ENCODE data around the gene COL24A1.

Gene COL24A1

DNA sequence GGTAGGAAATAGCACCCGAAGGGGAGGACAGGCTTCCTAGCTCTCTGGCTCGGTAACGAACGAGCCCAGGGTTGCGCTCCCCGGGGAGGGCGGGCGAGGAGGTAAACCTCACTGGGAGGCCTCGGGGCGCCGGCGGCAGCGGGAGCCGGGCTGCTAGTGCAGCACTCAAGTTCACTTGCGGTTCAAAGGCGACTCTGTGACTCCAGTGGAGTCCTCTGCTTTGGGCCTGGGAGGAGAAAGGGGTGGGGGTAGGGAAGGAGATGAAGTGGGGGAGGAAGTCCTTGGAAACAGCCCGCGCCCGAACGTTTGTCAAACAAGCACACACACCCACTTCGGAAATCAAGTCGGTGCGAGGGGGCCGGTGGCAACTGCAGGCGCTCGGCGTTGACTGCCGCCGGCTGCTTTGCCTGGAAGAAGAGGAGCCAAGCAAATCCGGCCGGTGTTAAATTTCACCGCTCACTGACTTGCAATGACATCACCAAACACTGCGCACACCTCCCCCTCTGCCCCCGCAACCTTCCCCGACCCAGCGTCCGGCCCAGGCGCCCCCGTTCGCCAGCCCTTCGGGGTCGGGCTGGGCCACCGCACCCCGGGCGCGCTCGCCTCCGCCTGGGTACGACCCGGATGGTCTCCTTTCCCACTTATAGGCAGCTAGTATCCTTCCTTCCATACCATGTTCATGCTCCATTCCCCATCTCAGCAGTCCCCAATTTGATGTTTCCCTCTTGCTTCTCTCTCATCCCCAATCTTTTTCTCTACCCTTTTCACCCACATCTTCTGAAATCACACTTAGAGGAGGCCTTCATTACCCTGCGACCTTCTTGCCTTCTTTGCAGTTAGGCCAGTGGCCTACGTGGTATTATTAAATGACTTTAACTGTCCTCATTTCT lies at the start of gene COL24A1:
Gene COL24A1, minus strand, starts transcription at position 207 of the 890 bp plus-strand sequence. CDS start 376 bp downstream, outside the sequence.
- Histone ChIP-seq H4K20me1 (no peaks in the 10 kb centered on the region), H3K36me3 (no peaks in the 10 kb centered on the region), H3K4me2 (peak within 1 kb of the TSS; percentile 73 to 93 (median 86)), H3K27me3 (peaks cover 35 to 48% (median 38%) of the 10 kb centered on the region in 11 experiments), H3K4me3 (peak within 1 kb of the TSS; percentile 44 to 64 (median 54)), H3K9ac (peak within 1 kb of the TSS in 7 of 11 experiments; percentile 8 to 72 (median 45); a peak in 8 of 22 replicates), H3K27ac (no peak within 1 kb of the TSS), H3K9me3 (replicated peaks in 1 of 11) (peaks cover 8 to 18% (median 14%) of the 10 kb centered on the region in 11 experiments; a peak in 19 of 22 replicates), H3K4me1 (peaks cover 9 to 20% (median 14%) of the 10 kb centered on the region in 10 experiments; a peak in 19 of 20 replicates)
- no peak for TF ChIP-seq Cebpa-rat (IDR thresholded peaks at IDR 0.05)

DNA sequence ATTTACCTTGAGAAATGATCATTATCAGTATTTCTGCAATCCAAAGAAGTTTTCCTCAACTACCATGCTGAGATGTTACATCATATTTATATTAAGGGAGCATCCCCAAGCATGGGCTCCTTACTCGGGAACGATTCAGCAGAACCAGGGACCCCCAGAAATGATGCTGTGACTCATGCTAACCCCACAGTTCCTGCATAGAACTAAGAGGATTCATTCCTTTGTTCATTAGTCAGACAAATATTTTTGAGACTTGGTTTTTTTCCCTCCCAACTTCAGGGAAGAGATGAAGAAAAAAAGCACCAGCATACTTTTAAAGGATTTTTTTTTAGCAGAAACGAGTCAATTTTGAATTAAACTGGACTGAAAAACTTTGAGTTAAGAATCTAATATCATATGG lies 49.2 kb upstream of the COL24A1 start:
- Histone ChIP-seq H4K20me1 (no peaks in the 10 kb centered on the region), H3K9ac (no peak overlapping the region), H3K27ac (no peak overlapping the region), H3K9me3 (replicated peaks in 1 of 11) (no peaks in the 10 kb centered on the region), H3K4me1 (no peaks in the 10 kb centered on the region), H3K4me2 (no peak overlapping the region), H3K27me3 (no peaks in the 10 kb centered on the region), H3K4me3 (no peak overlapping the region), H3K36me3 (no peaks in the 10 kb centered on the region)
- no peak for TF ChIP-seq Cebpa-rat (IDR thresholded peaks at IDR 0.05)

DNA sequence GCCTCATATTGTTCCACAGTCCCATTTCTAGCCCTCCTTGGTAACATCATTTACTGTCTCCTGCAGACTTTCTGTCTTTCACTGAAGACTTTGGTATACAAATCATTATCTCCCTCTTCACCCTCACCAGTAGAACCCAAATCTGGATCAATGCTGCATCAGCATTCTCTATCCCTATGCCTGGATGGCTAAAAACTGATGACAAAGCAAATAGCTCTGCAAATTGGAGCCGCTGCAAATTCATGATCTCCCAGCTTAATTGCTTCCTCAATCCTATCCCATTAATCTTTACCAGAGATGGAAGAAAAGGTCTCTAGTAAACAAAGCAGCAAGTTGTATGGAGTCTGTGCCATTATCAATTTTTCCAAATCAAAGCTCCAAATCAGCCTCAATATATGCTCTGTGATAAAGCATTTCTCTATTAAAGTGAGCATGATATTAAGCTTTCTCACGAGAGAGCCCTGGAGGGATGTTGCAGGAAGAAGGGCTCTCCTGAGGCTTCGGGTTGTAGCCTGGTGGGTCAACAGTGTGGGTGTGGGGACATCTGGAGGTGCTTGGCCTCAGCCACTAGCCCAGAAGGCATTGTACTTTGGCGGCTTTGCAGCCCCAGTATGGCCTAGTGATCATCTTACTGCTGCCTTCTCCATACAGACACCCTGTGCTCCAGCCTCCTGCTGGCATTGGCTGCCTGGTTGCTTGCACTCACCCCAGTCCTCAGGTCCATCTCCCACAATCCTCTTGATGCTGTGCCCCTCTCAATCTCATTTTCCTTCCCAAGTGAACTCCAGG lies 46.2 kb upstream of the COL24A1 start:
- Histone ChIP-seq H3K27ac (no peak overlapping the region), H4K20me1 (no peaks in the 10 kb centered on the region), H3K27me3 (no peaks in the 10 kb centered on the region), H3K36me3 (no peaks in the 10 kb centered on the region), H3K9ac (no peak overlapping the region), H3K9me3 (replicated peaks in 1 of 11) (no peaks in the 10 kb centered on the region), H3K4me3 (no peak overlapping the region), H3K4me1 (no peaks in the 10 kb centered on the region), H3K4me2 (no peak overlapping the region)
- TF ChIP-seq Cebpa-rat (IDR thresholded peaks at IDR 0.05): no peak

DNA sequence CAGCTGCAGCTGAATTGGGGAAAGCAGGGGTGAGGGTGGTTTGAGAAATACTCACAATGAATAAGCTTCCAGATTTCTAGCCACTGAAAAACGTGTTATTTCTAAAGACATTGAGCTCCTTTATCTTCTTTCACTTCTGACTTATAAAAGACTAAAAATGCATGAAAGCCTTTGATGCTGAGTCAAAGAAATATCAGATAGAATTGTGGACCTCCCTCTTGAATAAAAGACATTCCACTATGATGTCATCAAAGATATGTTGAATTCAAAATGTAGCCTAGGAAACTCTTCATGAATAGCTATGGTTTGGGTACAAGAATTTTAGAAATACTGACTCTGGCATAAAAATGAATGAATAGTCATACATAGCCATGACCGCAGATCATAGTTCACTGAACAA lies 44.7 kb upstream of the COL24A1 start:
- Histone ChIP-seq H3K9ac (no peak overlapping the region), H3K27me3 (no peaks in the 10 kb centered on the region), H3K36me3 (no peaks in the 10 kb centered on the region), H3K9me3 (replicated peaks in 1 of 11) (no peaks in the 10 kb centered on the region), H3K27ac (no peak overlapping the region), H4K20me1 (no peaks in the 10 kb centered on the region), H3K4me1 (no peaks in the 10 kb centered on the region), H3K4me2 (no peak overlapping the region), H3K4me3 (no peak overlapping the region)
- TF ChIP-seq Cebpa-rat (IDR thresholded peaks at IDR 0.05): no peak

DNA sequence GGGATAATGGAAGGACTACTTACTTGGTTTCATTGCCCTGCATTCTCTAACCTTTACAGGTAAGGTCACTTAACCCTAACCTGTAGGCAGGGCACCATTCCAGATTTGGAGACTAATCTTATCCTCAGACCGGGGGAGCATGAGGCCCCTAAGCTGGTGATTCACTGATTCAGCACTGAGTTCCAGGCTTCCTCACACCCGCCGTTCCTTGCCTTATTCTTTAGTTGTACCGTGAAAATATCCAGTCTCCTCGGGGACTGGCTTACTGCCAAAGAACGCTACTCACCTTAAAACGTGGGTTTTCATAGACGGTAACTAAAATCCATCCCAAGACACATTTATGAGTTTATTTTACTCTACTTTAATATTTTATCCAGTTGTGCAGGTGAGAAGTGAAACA lies 44.3 kb upstream of the COL24A1 start:
- Histone ChIP-seq H3K9me3 (replicated peaks in 1 of 11) (no peaks in the 10 kb centered on the region), H3K4me1 (no peaks in the 10 kb centered on the region), H3K27ac (no peak overlapping the region), H3K27me3 (no peaks in the 10 kb centered on the region), H4K20me1 (no peaks in the 10 kb centered on the region), H3K36me3 (no peaks in the 10 kb centered on the region), H3K9ac (no peak overlapping the region), H3K4me3 (no peak overlapping the region), H3K4me2 (no peak overlapping the region)
- no peak for TF ChIP-seq Cebpa-rat (IDR thresholded peaks at IDR 0.05)

DNA sequence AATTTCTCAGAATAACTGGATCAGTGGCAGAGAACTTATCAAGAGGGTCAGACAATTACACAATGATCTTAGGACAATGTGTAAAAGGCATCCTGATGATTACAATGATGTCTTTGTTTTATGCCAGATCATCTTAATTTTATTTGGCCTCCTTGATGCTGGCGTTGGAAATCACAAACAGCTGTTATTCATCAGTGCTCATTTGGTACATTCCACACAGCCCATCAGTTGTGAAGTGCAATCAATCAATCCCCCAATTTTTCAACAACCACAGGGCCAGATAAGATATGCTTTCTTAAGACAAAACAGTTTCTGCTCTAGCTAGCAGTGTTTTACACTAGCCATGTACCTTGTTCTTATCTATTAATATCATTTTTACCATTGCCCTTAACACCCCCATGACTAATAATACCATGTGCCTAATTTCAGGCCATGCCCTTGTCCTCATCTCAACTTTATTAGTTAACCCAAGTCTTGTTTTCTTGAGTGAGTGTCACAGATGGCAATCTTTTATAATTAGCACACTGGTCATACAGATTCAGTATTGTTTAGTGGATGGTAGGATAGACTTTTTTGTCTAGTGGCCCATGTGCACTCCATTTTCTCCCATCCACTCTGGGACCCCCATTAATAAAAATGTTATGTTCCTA lies 40.8 kb upstream of the COL24A1 start:
- H4K20me1 ChIP-seq: no peaks in the 10 kb centered on the region
- no peak overlapping the region for H3K4me3 ChIP-seq
- H3K27ac ChIP-seq: no peak overlapping the region
- no peaks in the 10 kb centered on the region for H3K9me3 ChIP-seq (replicated peaks in 1 of 11)
- H3K4me2 ChIP-seq: no peak overlapping the region
- H3K9ac ChIP-seq: no peak overlapping the region
- TF ChIP-seq Cebpa-rat (IDR thresholded peaks at IDR 0.05): no peak
- no peaks in the 10 kb centered on the region for H3K36me3 ChIP-seq
- H3K27me3 ChIP-seq: no peaks in the 10 kb centered on the region
- no peaks in the 10 kb centered on the region for H3K4me1 ChIP-seq

DNA sequence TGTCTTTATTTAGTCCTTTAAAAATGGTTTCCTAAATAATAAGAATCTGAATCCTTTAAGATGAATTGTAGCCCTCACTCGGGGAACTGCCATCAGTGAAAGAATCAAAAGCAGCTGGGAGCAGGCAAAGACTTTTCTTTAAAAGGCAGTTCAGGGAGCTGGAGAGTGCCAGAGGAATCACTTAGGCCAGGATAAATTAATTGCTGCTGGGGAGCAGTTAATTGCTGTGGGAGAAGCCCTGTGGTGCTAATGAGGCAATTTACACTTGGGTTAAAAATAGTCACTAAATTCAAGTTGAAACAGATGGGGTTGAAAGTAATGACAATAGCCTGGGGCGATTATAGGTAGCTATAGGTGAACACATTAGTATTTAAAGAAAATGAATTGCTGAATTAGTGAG lies 38.7 kb upstream of the COL24A1 start:
- Histone ChIP-seq H3K27ac (no peak overlapping the region), H3K4me3 (no peak overlapping the region), H3K27me3 (no peaks in the 10 kb centered on the region), H3K36me3 (no peaks in the 10 kb centered on the region), H3K4me1 (no peaks in the 10 kb centered on the region), H4K20me1 (no peaks in the 10 kb centered on the region), H3K4me2 (no peak overlapping the region), H3K9me3 (replicated peaks in 1 of 11) (no peaks in the 10 kb centered on the region), H3K9ac (no peak overlapping the region)
- no peak for TF ChIP-seq Cebpa-rat (IDR thresholded peaks at IDR 0.05)

DNA sequence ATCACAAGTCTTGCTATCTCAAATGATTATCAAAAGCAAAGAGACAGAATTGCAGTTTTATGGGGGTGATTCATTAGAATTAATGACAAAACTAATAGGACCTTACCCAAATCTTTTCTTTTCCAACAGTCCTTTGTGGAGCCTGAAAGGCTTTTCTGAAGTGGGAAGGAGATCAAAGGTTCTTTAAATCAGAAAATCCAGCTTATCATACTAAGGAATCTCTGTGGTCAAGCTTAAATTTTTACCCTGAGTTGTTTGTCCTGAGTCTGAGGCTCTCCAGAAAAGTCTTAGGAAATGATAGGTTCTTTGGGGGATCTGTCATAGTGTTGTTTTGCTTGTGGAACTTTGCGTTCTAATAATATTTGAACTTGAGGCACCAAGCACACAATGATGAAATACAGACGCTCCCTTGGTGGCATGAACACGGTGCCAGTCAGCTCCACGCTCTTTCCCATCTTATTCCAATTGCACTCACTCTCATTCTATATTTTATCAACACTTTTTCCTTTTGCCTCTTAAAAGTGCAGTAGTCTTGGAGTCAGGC lies 38.0 kb upstream of the COL24A1 start:
- Histone ChIP-seq H3K36me3 (no peaks in the 10 kb centered on the region), H4K20me1 (no peaks in the 10 kb centered on the region), H3K4me1 (no peaks in the 10 kb centered on the region), H3K27me3 (no peaks in the 10 kb centered on the region), H3K4me3 (no peak overlapping the region), H3K9me3 (replicated peaks in 1 of 11) (no peaks in the 10 kb centered on the region), H3K9ac (no peak overlapping the region), H3K4me2 (no peak overlapping the region), H3K27ac (no peak overlapping the region)
- TF ChIP-seq Cebpa-rat (IDR thresholded peaks at IDR 0.05): no peak

DNA sequence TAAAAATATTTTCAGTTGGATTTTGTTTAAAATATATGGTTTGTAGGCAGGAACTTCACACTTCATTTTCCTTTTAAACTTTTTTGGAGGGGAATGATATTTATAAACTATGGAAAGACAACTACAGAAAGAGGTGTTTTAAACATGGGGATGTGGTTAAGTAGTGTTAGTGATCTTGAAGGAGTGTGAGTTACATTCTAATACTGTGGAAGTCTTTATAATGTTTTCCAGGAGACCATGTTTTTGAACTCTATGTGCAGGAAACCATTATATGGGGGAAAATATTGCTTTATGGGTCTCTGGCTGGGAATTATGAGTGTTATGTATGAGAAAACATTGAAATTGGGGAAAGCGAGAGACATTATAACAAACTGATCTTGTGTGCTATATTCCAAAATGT lies 35.8 kb upstream of the COL24A1 start:
- Histone ChIP-seq H3K36me3 (no peaks in the 10 kb centered on the region), H3K9ac (no peak overlapping the region), H3K4me3 (no peak overlapping the region), H3K4me2 (no peak overlapping the region), H3K4me1 (no peaks in the 10 kb centered on the region), H3K9me3 (replicated peaks in 1 of 11) (no peaks in the 10 kb centered on the region), H3K27ac (no peak overlapping the region), H3K27me3 (no peaks in the 10 kb centered on the region), H4K20me1 (no peaks in the 10 kb centered on the region)
- no peak for TF ChIP-seq Cebpa-rat (IDR thresholded peaks at IDR 0.05)
